SW 1271 (cell line): ENCODE data around the gene CCDC12.
"Not testable (repeated sequence)": the region's sequence is repeated elsewhere in the genome, so short reads cannot be mapped to it uniquely, and the experiment has no call there.

ENCODE experiments used
- DNase-seq, 2 experiments: peaks; one replicate each; lab custom pipeline; 2025; lab: John Stamatoyannopoulos, UW

The CCDC12 gene

GRCh38 chr3:46978985-46979944 is 2.7 kb upstream of the CCDC12 start, which contains the start of gene NBEAL2:
Gene NBEAL2, plus strand, starts transcription at chr3:46979666. Its CDS starts 196 bp downstream, at chr3:46979862.
- peak; percentile 78 to 89 for DNase-seq

GRCh38 chr3:46978381-46978780 is 1.8 kb upstream of the CCDC12 start:
- DNase-seq, result no peak

GRCh38 chr3:46977811-46978195 is 1.3 kb upstream of the CCDC12 start:
- DNase-seq, result no peak

GRCh38 chr3:46974421-46975171 is 1.9 kb downstream of the CCDC12 start:
- DNase-seq, result no peak

GRCh38 chr3:46972396-46972795 is 4.1 kb downstream of the CCDC12 start:
- no peak for DNase-seq

- DNase-seq, result no peak
These were observed 4.8 kb downstream of the CCDC12 start for GRCh38 chr3:46971742-46972141.

GRCh38 chr3:46971151-46971550 is 5.4 kb downstream of the CCDC12 start:
- no peak for DNase-seq

GRCh38 chr3:46970391-46971091 is 6.0 kb downstream of the CCDC12 start:
- DNase-seq, result no peak

GRCh38 chr3:46968783-46969428 is 7.6 kb downstream of the CCDC12 start:
- DNase-seq, result no peak

- no peak for DNase-seq
These were observed 9.7 kb downstream of the CCDC12 start for GRCh38 chr3:46966811-46967210.

GRCh38 chr3:46965151-46965550 is 11.4 kb downstream of the CCDC12 start:
- DNase-seq, result no peak

- not testable (repeated sequence) for DNase-seq
These were observed 12.4 kb downstream of the CCDC12 start for GRCh38 chr3:46964038-46964590.

- no peak for DNase-seq
These were observed 13.6 kb downstream of the CCDC12 start for GRCh38 chr3:46962990-46963389.

GRCh38 chr3:46962427-46962826 is 14.1 kb downstream of the CCDC12 start:
- no peak for DNase-seq

GRCh38 chr3:46960835-46961234 is 15.7 kb downstream of the CCDC12 start:
- DNase-seq, result no peak

GRCh38 chr3:46960081-46960701 is 16.4 kb downstream of the CCDC12 start:
- DNase-seq, result no peak

GRCh38 chr3:46959161-46959511 is 17.4 kb downstream of the CCDC12 start:
- DNase-seq, result no peak

- no peak for DNase-seq
These were observed 17.9 kb downstream of the CCDC12 start for GRCh38 chr3:46958467-46959160.

- no peak for DNase-seq
These were observed 19.3 kb downstream of the CCDC12 start for GRCh38 chr3:46957092-46957820.

- DNase-seq, result no peak
These were observed 20.7 kb downstream of the CCDC12 start for GRCh38 chr3:46955801-46956259.
